GM10248 (cell line): ENCODE measurements around the gene KSR2.
"Not testable (repeated sequence)": the region's sequence is repeated elsewhere in the genome, so short reads cannot be mapped to it uniquely, and the experiment has no call there.

Experiments
- CTCF ChIA-PET: fragments of 300-600 bp; sonication (Branson Sonifier 250); formaldehyde crosslinking; extraction: SDS; loops from one replicate; lab custom pipeline; 2021; ENCODE audit warnings: antibody characterized with exemption; lab: Yijun Ruan, JAX
- POLR2A ChIA-PET: fragments of 350-650 bp; sonication (Branson Sonifier 250); formaldehyde crosslinking; extraction: SDS; loops from one replicate; lab custom pipeline; 2020; ENCODE audit warnings: antibody characterized with exemption; lab: Yijun Ruan, JAX
- DNase-seq: peaks from one replicate; pipeline ENCODE4 v3.0.0; 2012; ENCODE audit errors: extremely low spot score
- CTCF ChIP-seq: IDR thresholded peaks from 2 replicates; pipeline ENCODE4 v1.5.1; 2012; ENCODE audit warnings: mild to moderate bottlenecking, low read depth; ENCODE audit errors: extremely low read depth, missing control alignments, control extremely low read depth

Gene KSR2

GRCh38 chr12:117750657-117751056 lies 218.1 kb downstream of the KSR2 start:
- no peak for TF ChIP-seq CTCF
- ChIA-PET CTCF (no interaction called here), POLR2A (no interaction called here)
- DNase-seq, result no peak

- ChIA-PET CTCF (no interaction called here), POLR2A (no interaction called here)
- DNase-seq, result no peak
- TF ChIP-seq CTCF, result no peak
Observed at GRCh38 chr12:117749431-117749830, 219.4 kb downstream of the KSR2 start.

GRCh38 chr12:117746358-117746757 lies 222.4 kb downstream of the KSR2 start:
- CTCF ChIA-PET, DNase-seq, POLR2A ChIA-PET: not testable (repeated sequence)

GRCh38 chr12:117744418-117744817 lies 224.4 kb downstream of the KSR2 start:
- no peak for DNase-seq
- POLR2A ChIA-PET, result no interaction called here

GRCh38 chr12:117743761-117744160 lies 225.0 kb downstream of the KSR2 start:
- ChIA-PET CTCF (no interaction called here), POLR2A (no interaction called here)
- no peak for TF ChIP-seq CTCF

More at GRCh38 chr12:117744418-117744817, 224.4 kb downstream of the KSR2 start:
- no peak for TF ChIP-seq CTCF
- CTCF ChIA-PET, result no interaction called here

GRCh38 chr12:117742721-117743120 lies 226.1 kb downstream of the KSR2 start:
- no peak for DNase-seq
- ChIA-PET POLR2A (no interaction called here), CTCF (no interaction called here)
- TF ChIP-seq CTCF, result no peak

More at GRCh38 chr12:117743761-117744160, 225.0 kb downstream of the KSR2 start:
- no peak for DNase-seq

GRCh38 chr12:117738233-117738632 lies 230.6 kb downstream of the KSR2 start:
- CTCF ChIA-PET, result no interaction called here
- no peak for TF ChIP-seq CTCF
- no peak for DNase-seq
- POLR2A ChIA-PET, result no interaction called here

- no peak for TF ChIP-seq CTCF
- DNase-seq, result no peak
- POLR2A ChIA-PET, result no interaction called here
- CTCF ChIA-PET, result no interaction called here
Observed at GRCh38 chr12:117733549-117733805, 235.3 kb downstream of the KSR2 start.
